IMR-90 (cell line): ENCODE results near the gene SNX7. TPM values are rescaled to one million over a fixed set of nuclear protein-coding genes. Genes with fewer than 3 reads are reported as not detected.

Experiments
- ATAC-seq: fragments of 200-7000 bp; cut with Tn5 transposase; 2 replicates; pipeline ENCODE4 v1.9.1; 2020; ENCODE audit warnings: low read depth, mild to moderate bottlenecking, moderate library complexity
- BruUV-seq: library from RNA; stranded (reverse); fragments of 400-500 nt; replicated peaks from 2 replicates; lab custom pipeline; 2021; lab: Mats Ljungman, UMichigan
- CTCF ChIA-PET: fragments of 300-600 bp; formaldehyde crosslinking; extraction: SDS; loops from one replicate; lab custom pipeline; 2021; ENCODE audit warnings: antibody characterized with exemption; lab: Yijun Ruan, JAX
- POLR2A ChIA-PET: fragments of 300-600 bp; sonication (Branson Sonifier 250); formaldehyde crosslinking; loops from one replicate; lab custom pipeline; 2022; ENCODE audit warnings: antibody characterized with exemption; ENCODE audit not compliant: unreplicated experiment; lab: Charles Lee
- DNase-seq: peaks from one replicate; pipeline ENCODE4 v3.0.0; 2013
- H2AFZ ChIP-seq: replicated peaks from 2 replicates; pipeline ENCODE3; 2013; ENCODE audit warnings: low read length, mild to moderate bottlenecking; ENCODE audit not compliant: poor library complexity
- H2AK5ac ChIP-seq: 2 replicates; pipeline ENCODE4 v1.6.1; 2013; ENCODE audit warnings: low read depth, low read length, inconsistent platforms
- H2AK9ac ChIP-seq: replicated peaks from 2 replicates; pipeline ENCODE3; 2013; ENCODE audit warnings: mild to moderate bottlenecking, low read depth, low read length, moderate library complexity; ENCODE audit not compliant: poor library complexity
- H2BK120ac ChIP-seq: 2 replicates; pipeline ENCODE4 v1.6.1; 2013; ENCODE audit warnings: low read depth, low read length, inconsistent platforms
- H2BK15ac ChIP-seq: 3 replicates; pipeline ENCODE4 v1.6.1; 2013; ENCODE audit warnings: low read depth, low read length, inconsistent platforms
- H2BK20ac ChIP-seq: 2 replicates; pipeline ENCODE4 v1.6.1; 2013; ENCODE audit warnings: low read depth, mild to moderate bottlenecking, inconsistent platforms, low read length, moderate library complexity
- H2BK5ac ChIP-seq: 2 replicates; pipeline ENCODE4 v1.6.1; 2013; ENCODE audit warnings: mild to moderate bottlenecking, low read depth, low read length, inconsistent platforms; ENCODE audit not compliant: poor library complexity, severe bottlenecking
- H3K14ac ChIP-seq: replicated peaks from 2 replicates; pipeline ENCODE4 v1.6.1; 2013; ENCODE audit warnings: low read depth, low read length, inconsistent platforms
- H3K18ac ChIP-seq: 2 replicates; pipeline ENCODE4 v1.6.1; 2013; ENCODE audit warnings: low read depth, low read length, control low read depth
- H3K23ac ChIP-seq: 2 replicates; pipeline ENCODE4 v1.6.1; 2013; ENCODE audit warnings: low read depth, low read length, inconsistent platforms
- H3K27ac ChIP-seq: 2 replicates; pipeline ENCODE4 v1.5.1; 2013; ENCODE audit warnings: mild to moderate bottlenecking, control low read depth, low read length; ENCODE audit not compliant: insufficient read depth
- H3K27me3 ChIP-seq: 2 replicates; pipeline ENCODE4 v1.6.1; 2013; ENCODE audit warnings: low read length; ENCODE audit not compliant: control insufficient read depth, insufficient read depth
- H3K36me3 ChIP-seq: 2 replicates; pipeline ENCODE4 v1.6.1; 2013; ENCODE audit warnings: low read length, mixed read lengths; ENCODE audit not compliant: control insufficient read depth, insufficient read depth
- H3K4ac ChIP-seq: 2 replicates; pipeline ENCODE4 v1.6.1; 2013; ENCODE audit warnings: low read depth, low read length, inconsistent platforms
- H3K4me1 ChIP-seq: 2 replicates; pipeline ENCODE4 v1.6.1; 2013; ENCODE audit warnings: low read length, mixed read lengths; ENCODE audit not compliant: control insufficient read depth, insufficient read depth
- H3K4me2 ChIP-seq: 2 replicates; pipeline ENCODE4 v1.6.1; 2013; ENCODE audit warnings: low read depth, mild to moderate bottlenecking, control low read depth, low read length, moderate library complexity
- H3K4me3 ChIP-seq: 2 replicates; pipeline ENCODE4 v1.5.1; 2013; ENCODE audit warnings: low read depth, mild to moderate bottlenecking, control low read depth, low read length, moderate library complexity; ENCODE audit not compliant: insufficient read depth
- H3K56ac ChIP-seq: 2 replicates; pipeline ENCODE4 v1.6.1; 2013; ENCODE audit warnings: low read length, inconsistent platforms; ENCODE audit not compliant: insufficient read depth; ENCODE audit errors: extremely low read depth
- H3K79me1 ChIP-seq, 2 experiments: 2 replicates each; pipeline ENCODE4 v1.6.1; 2013; ENCODE audit warnings: low read length in 2 of 2, inconsistent platforms in 1 of 2, low read depth in 1 of 2
- H3K9ac ChIP-seq: 2 replicates; pipeline ENCODE4 v1.6.1; 2013; ENCODE audit warnings: low read depth, low read length, control low read depth
- H3K9me1 ChIP-seq: 2 replicates; pipeline ENCODE4 v1.6.1; 2013; ENCODE audit warnings: low read length, inconsistent platforms; ENCODE audit not compliant: insufficient read depth
- H3K9me3 ChIP-seq: 2 replicates; pipeline ENCODE4 v1.6.1; 2013; ENCODE audit warnings: low read length; ENCODE audit not compliant: control insufficient read depth, insufficient read depth
- H4K20me1 ChIP-seq: 2 replicates; pipeline ENCODE4 v1.6.1; 2013; ENCODE audit warnings: low read length, inconsistent platforms; ENCODE audit not compliant: insufficient read depth
- H4K5ac ChIP-seq: 2 replicates; pipeline ENCODE4 v1.6.1; 2013; ENCODE audit warnings: mild to moderate bottlenecking, low read depth, low read length, control low read depth
- H4K8ac ChIP-seq, 2 experiments: 2 replicates each; pipeline ENCODE4 v1.6.1; 2013; ENCODE audit warnings: low read depth in 2 of 2, low read length in 2 of 2, control low read depth in 1 of 2, inconsistent platforms in 1 of 2
- H4K91ac ChIP-seq: 2 replicates; pipeline ENCODE4 v1.6.1; 2013; ENCODE audit warnings: low read depth, low read length, inconsistent platforms; ENCODE audit not compliant: insufficient read depth
- CHD1 ChIP-seq: IDR thresholded peaks from 2 replicates; pipeline ENCODE4 v1.6.1; 2012; ENCODE audit warnings: low read depth, low read length, improper control_type of control experiment
- MAZ ChIP-seq: IDR thresholded peaks from 2 replicates; pipeline ENCODE4 v1.6.1; 2012; ENCODE audit warnings: low read depth, mild to moderate bottlenecking, low read length, improper control_type of control experiment, moderate library complexity, borderline replicate concordance
- MXI1 ChIP-seq: IDR thresholded peaks from 2 replicates; pipeline ENCODE4 v1.6.1; 2012; ENCODE audit warnings: low read depth, mild to moderate bottlenecking, low read length, moderate library complexity, borderline replicate concordance
- NFE2L2 ChIP-seq: fragments of 150-350 bp; IDR thresholded peaks from 2 replicates; pipeline ENCODE4 v1.6.1; 2016; ENCODE audit warnings: low read depth, mild to moderate bottlenecking, low read length
- POLR2A ChIP-seq: IDR thresholded peaks from 2 replicates; pipeline ENCODE4 v1.6.1; 2012; ENCODE audit warnings: mild to moderate bottlenecking, low read depth, low read length
- RAD21 ChIP-seq: IDR thresholded peaks from 2 replicates; pipeline ENCODE4 v1.6.1; 2012; ENCODE audit warnings: low read length, improper control_type of control experiment
- RCOR1 ChIP-seq: IDR thresholded peaks from 2 replicates; pipeline ENCODE4 v1.6.1; 2012; ENCODE audit warnings: mild to moderate bottlenecking, low read length, improper control_type of control experiment; ENCODE audit not compliant: insufficient replicate concordance
- RFX5 ChIP-seq: IDR thresholded peaks from 2 replicates; pipeline ENCODE4 v1.8.0; 2012; ENCODE audit warnings: low read depth, mild to moderate bottlenecking, low read length, moderate library complexity
- SMC3 ChIP-seq: fragments of 150-350 bp; IDR thresholded peaks from 2 replicates; pipeline ENCODE4 v1.6.1; 2016; ENCODE audit warnings: low read depth, mild to moderate bottlenecking, antibody characterized with exemption, low read length, moderate library complexity
- whole genome bisulfite sequencing, 2 experiments: methylation state at CpG; one replicate each; pipeline versions ENCODE4 v1.1.5 to v1.1.7; 2013; ENCODE audit warnings: missing lambda C conversion rate in 2 of 2; ENCODE audit not compliant: insufficient read length in 1 of 2; ENCODE audit errors: extremely low coverage in 2 of 2; 5-methylcytosine and 5-hydroxymethylcytosine counted together
- dilution Hi-C: fragments of 300-500 bp; cut with HindIII; formaldehyde crosslinking; loops from one replicate; pipeline ENCODE4 v1.14.3; 2018; ENCODE audit warnings: low sequenced_read_pairs; ENCODE audit not compliant: unreplicated experiment
- in situ Hi-C: fragments of 300-500 bp; cut with MboI; formaldehyde crosslinking; loops from 3 replicates; pipeline ENCODE4 v1.14.3; 2019; ENCODE audit warnings: low sequenced_read_pairs, inconsistent platforms, mixed read lengths
- intact Hi-C: fragments of 100-400 bp; cut with micrococcal nuclease; formaldehyde crosslinking; loops from 2 replicates; pipeline ENCODE4 v1.10.0; 2022
- polyA plus RNA-seq, 3 experiments: library from polyadenylated mRNA; depleted of rRNA; stranded (reverse); fragments of >200 nt; gene quantifications; 2 replicates each; pipeline ENCODE4 v1.2.3, GENCODE V29; 2012; ENCODE audit warnings: low replicate concordance in 1 of 3
- total RNA-seq: library from RNA; depleted of rRNA; stranded (reverse); fragments of >200 nt; gene quantifications from 2 replicates; pipeline ENCODE4 v1.2.3, GENCODE V29; 2012
- TF ChIP-seq, protein P1 (sequence below): conservative IDR thresholded peaks from 2 replicates; pipeline ENCODE4 v1.5.1; 2012; ENCODE audit warnings: mild to moderate bottlenecking, low read depth, low read length, improper control_type of control experiment

Gene SNX7
- total and polyA plus RNA-seq, 2 of the 4 experiments (the other 2 are of a cell fraction): 22.5 to 24.4 TPM

DNA sequence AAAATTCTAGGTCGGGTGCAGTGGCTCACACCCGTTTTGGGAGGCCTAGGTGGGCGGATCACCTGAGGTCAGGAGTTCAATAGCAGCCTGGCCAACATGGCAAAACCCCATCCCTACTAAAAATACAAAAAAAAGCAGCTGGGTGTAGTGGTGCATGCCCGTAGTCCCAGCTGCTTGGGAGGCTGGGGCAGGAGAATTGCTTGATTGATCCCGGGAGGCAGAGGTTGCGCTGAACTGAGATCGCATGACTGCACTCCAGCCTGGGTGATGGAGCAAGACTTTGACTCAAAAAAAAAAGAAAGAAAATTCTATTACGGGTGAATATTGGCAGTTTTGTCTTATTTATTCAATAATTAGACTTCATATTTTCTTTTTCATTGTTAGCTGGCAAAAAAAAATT is 62.1 kb downstream of the SNX7 start:
- Histone ChIP-seq H3K9me1 (no peaks in the 10 kb centered on the region), H2BK5ac (no peak overlapping the region), H2AK9ac (no peak overlapping the region), H3K27me3 (no peaks in the 10 kb centered on the region), H3K56ac (no peak overlapping the region), H4K5ac (no peak overlapping the region), H2BK15ac (no peak overlapping the region), H3K4me3 (no peak overlapping the region), H3K14ac (no peak overlapping the region), H3K4me1 (no peaks in the 10 kb centered on the region), H3K4me2 (no peak overlapping the region), H4K8ac (no peak overlapping the region), H3K9me3 (no peaks in the 10 kb centered on the region), H3K4ac (no peak overlapping the region), H3K27ac (no peak overlapping the region), H3K18ac (no peak overlapping the region), H3K79me1 (no peaks in the 10 kb centered on the region), H2AK5ac (no peak overlapping the region), H3K36me3 (0 out of 2 replicates have a peak, but pooled peaks cover 2% of the 10 kb centered on the region), H3K23ac (no peak overlapping the region), H4K91ac (no peak overlapping the region), H4K20me1 (no peaks in the 10 kb centered on the region), H3K9ac (no peak overlapping the region), H2AFZ (no peak overlapping the region), H2BK120ac (no peak overlapping the region), H2BK20ac (no peak overlapping the region)
- POLR2A ChIA-PET: no interaction called here
- in situ Hi-C loops (no loop called here), dilution Hi-C loops (no loop called here), intact Hi-C loops (no loop called here)
- TF ChIP-seq RFX5 (no peak), MAZ (no peak), POLR2A (no peak), RCOR1 (no peak), CHD1 (no peak), MXI1 (no peak), NFE2L2 (no peak), SMC3 (no peak), RAD21 (no peak)
- TF ChIP-seq, protein P1, sequence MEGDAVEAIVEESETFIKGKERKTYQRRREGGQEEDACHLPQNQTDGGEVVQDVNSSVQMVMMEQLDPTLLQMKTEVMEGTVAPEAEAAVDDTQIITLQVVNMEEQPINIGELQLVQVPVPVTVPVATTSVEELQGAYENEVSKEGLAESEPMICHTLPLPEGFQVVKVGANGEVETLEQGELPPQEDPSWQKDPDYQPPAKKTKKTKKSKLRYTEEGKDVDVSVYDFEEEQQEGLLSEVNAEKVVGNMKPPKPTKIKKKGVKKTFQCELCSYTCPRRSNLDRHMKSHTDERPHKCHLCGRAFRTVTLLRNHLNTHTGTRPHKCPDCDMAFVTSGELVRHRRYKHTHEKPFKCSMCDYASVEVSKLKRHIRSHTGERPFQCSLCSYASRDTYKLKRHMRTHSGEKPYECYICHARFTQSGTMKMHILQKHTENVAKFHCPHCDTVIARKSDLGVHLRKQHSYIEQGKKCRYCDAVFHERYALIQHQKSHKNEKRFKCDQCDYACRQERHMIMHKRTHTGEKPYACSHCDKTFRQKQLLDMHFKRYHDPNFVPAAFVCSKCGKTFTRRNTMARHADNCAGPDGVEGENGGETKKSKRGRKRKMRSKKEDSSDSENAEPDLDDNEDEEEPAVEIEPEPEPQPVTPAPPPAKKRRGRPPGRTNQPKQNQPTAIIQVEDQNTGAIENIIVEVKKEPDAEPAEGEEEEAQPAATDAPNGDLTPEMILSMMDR: no peak
- ATAC-seq (no peak), DNase-seq (no peak)
- WGBS, 2 experiments: no CpG with 5 or more reads among the region's 8 CpGs
- no TSS peak for BruUV-seq
- CTCF ChIA-PET: no interaction called here
